Measurements from ENCODE around the gene CHRNG. TPM values are rescaled to one million over a fixed set of nuclear protein-coding genes. Genes with fewer than 3 reads are reported as not detected.

CHRNG gene
- not detected for total RNA-seq
- long read RNA-seq, donor 1: 0 reads
- long read RNA-seq, donor 2: 0 reads

- no peak for TF ChIP-seq CTCF (IDR thresholded peaks at IDR 0.05)
- Histone ChIP-seq H3K9me3 (no peaks in the 10 kb centered on the region), H3K4me3 (no peak within 1 kb of the TSS), H3K4me1 (ENCODE audit: low read depth) (no peaks in the 10 kb centered on the region), H3K36me3 (ENCODE audit: low read depth) (no peaks in the 10 kb centered on the region)
- ATAC-seq: no peak
- no peak for DNase-seq
- intact Hi-C loops (cut with DNase I, micrococcal nuclease): no loop called here
These were observed at the start of gene CHRNG for GRCh38 chr2:232539298-232540231. TSS of gene CHRNG (plus strand) at chr2:232539692. CDS start at chr2:232539748, 56 bp downstream.

- H3K36me3 ChIP-seq (ENCODE audit: low read depth): no peaks in the 10 kb centered on the region
- no peak overlapping the region for H3K4me3 ChIP-seq
- peaks cover 5% of the 10 kb centered on the region for H3K4me1 ChIP-seq (ENCODE audit: low read depth)
- ATAC-seq (no peak), DNase-seq (peak in 2 of 3 donors; percentile 7 to 39)
- intact Hi-C loops (cut with DNase I, micrococcal nuclease): no loop called here
- no peak for TF ChIP-seq CTCF (IDR thresholded peaks at IDR 0.05)
- no peaks in the 10 kb centered on the region for H3K9me3 ChIP-seq
These were observed 49.0 kb upstream of the CHRNG start for GRCh38 chr2:232490221-232491138.

GRCh38 chr2:232491139-232491780 lies 48.2 kb upstream of the CHRNG start:
- DNase-seq (peak in 1 of 3 donors; percentile 6), ATAC-seq (no peak)
- Histone ChIP-seq H3K4me1 (ENCODE audit: low read depth) (peaks cover 5% of the 10 kb centered on the region), H3K36me3 (ENCODE audit: low read depth) (no peaks in the 10 kb centered on the region), H3K9me3 (no peaks in the 10 kb centered on the region), H3K4me3 (no peak overlapping the region)
- TF ChIP-seq CTCF (IDR thresholded peaks at IDR 0.05): no peak
- intact Hi-C loops (cut with DNase I, micrococcal nuclease): no loop called here

GRCh38 chr2:232492236-232492848 lies 47.1 kb upstream of the CHRNG start:
- Histone ChIP-seq H3K9me3 (no peaks in the 10 kb centered on the region), H3K4me1 (ENCODE audit: low read depth) (no peaks in the 10 kb centered on the region), H3K36me3 (ENCODE audit: low read depth) (no peaks in the 10 kb centered on the region), H3K4me3 (no peak overlapping the region)
- no peak for TF ChIP-seq CTCF (IDR thresholded peaks at IDR 0.05)
- no peak for ATAC-seq
- DNase-seq: peak in 1 of 3 donors; percentile 5
- intact Hi-C loops (cut with DNase I, micrococcal nuclease): no loop called here

All from mucosa of descending colon (tissue), 3 donors.